Measurements from ENCODE around the gene MAPKAP1. TPM values are rescaled to one million over a fixed set of nuclear protein-coding genes. Genes with fewer than 3 reads are reported as not detected.

The MAPKAP1 gene
- total RNA-seq, 1 donor from 2014 or later = 63.4 TPM

- DNase-seq (ENCODE audit: low spot score) = no peak
Observed at GRCh38 chr9:125674981-125675973, 31.7 kb downstream of the MAPKAP1 start.

GRCh38 chr9:125672876-125673275 is 34.1 kb downstream of the MAPKAP1 start:
- no peak for DNase-seq (ENCODE audit: low spot score)

DNA sequence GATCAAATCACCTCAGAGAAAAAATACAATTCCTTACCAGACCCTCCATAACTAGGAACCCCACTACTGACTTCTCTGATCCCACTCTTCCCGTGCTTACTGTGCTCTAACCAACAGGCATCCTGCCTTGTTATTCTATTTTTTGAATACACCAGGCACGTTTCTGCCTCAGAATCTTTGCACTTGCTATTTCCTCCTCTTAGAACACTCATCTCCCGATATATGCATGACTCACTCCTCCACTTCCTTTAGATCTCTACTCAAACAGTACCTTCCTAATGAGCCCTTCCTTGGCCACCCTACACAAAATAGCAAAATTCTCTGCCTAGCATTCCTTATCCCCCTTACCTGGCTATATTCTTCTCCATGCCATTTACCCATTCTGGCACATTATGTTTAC is 43.9 kb downstream of the MAPKAP1 start:
- no peak for DNase-seq (ENCODE audit: low spot score)

- no peak for DNase-seq (ENCODE audit: low spot score)
Observed at GRCh38 chr9:125660557-125660956, 46.5 kb downstream of the MAPKAP1 start.

GRCh38 chr9:125659954-125660353 is 47.1 kb downstream of the MAPKAP1 start:
- no peak for DNase-seq (ENCODE audit: low spot score)

DNA sequence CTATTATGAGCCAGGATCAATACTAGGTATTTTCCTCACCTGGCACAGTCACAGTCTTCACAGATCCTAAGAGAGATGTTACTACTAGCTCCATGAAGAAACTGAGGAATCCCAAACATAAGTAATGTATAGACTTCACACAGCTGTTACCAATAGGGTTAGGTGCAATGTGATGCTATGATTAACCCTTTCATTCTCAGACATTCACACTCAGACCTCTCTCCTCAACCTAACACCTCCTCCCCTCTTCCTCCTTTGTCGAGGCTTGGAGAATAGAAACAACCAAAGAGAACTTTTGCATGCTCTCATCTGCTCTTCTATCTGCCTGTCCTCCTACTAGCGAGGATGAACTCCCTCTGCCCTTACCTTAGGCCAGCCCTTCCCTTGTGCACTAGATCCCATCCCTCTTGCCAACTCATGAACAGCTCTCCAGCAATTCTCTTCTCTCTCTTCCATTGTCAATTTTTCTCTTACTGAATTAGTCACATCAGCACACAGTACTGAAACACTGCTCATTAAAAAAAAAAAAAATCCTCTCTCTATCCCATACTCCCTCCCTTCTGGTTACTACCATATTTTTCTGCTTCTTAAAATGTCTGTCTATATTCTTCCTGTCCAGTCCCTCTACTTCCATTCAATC is 47.7 kb downstream of the MAPKAP1 start:
- DNase-seq (ENCODE audit: low spot score) = no peak

- no peak for DNase-seq (ENCODE audit: low spot score)
Observed at GRCh38 chr9:125656560-125656959, 50.4 kb downstream of the MAPKAP1 start.

DNA sequence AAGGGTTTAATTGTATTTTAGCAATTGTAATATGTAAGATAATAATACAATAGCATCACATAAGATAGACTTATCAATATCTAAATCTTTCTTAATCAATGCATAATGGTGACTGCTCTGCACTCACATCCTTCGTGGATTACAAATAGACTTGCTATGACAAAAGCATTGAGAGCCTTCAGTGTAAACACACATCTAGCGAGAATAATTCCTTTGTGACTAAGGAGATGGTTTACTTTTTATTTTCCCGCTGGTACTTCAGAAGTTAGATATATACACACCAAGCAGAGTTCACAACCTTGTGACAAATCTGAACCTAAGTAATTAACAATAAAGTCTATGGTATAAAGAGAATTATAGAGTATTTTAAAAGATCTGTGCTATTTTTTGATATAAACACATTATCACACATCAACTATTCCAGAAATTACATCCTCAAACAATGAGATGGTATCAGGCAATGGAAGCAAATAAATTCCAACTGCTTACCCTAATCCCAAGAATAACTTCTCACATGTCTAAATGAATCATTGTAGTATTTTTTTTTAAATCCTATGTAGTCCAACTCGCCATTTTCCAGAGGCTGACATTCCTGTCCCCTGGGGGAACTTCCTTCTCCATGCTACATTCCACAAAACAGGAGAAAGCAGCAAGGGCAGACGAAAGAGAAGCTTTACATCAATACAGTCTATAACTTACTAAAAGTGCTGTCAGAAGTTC is 51.2 kb downstream of the MAPKAP1 start:
- DNase-seq (ENCODE audit: low spot score) = no peak

- DNase-seq (ENCODE audit: low spot score) = no peak
Observed at GRCh38 chr9:125655066-125655633, 51.9 kb downstream of the MAPKAP1 start.

DNA sequence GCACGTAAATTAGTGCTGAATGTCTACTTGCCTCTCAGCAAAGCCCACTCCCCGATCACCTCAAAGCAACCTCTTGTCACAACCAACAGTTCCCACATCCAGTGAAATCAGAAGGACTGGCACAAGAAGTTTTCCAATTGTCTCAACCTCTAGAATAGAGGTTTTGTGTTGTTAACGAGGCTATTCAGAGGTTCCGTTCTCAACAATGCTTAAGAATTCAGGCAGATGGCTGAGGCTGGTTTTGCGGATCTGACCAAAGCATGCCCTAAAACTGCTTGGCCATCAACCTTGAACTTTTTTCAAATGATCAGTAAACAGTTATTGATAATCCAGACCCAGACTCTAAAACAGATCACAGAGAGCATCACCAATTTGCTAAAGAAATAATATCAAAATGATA is 52.9 kb downstream of the MAPKAP1 start:
- no peak for DNase-seq (ENCODE audit: low spot score)

DNA sequence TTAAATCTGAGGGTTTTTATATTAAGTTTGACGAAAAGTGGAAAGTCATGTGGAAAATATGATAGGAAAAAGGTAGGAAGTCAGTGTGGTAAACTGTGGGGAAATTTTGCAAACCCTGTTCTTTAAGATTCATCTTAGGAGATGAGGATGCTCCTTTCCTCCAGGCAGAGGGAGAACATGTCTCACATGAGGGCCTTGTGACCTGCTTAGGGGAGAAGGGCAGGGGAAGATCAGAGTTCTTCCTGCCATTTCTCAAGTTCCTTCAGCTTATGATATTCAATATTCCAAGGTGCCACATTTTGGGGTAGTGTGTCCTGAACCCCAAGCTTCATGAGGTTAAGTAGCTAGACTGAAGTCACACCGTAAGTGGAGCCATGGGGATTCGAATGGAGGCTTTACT is 53.7 kb downstream of the MAPKAP1 start:
- no peak for DNase-seq (ENCODE audit: low spot score)

DNA sequence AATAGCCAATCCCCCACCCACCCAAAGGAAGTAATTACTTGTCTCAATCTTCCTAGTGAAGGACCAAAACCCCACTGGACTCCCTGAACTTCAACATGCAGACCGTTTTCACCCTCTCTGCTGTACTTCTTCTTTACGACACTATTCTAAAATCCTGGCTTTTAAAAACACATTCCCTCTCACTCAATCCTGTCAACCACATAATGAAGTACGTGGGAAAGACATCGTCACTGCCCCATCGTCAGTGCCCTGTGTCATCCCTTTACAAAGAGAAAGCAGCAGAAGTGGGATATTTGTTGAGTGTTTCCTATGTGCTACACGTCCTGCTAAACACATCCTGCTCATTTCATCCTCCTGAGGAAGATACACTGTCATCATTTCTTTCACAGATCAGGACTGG is 54.2 kb downstream of the MAPKAP1 start:
- no peak for DNase-seq (ENCODE audit: low spot score)

DNA sequence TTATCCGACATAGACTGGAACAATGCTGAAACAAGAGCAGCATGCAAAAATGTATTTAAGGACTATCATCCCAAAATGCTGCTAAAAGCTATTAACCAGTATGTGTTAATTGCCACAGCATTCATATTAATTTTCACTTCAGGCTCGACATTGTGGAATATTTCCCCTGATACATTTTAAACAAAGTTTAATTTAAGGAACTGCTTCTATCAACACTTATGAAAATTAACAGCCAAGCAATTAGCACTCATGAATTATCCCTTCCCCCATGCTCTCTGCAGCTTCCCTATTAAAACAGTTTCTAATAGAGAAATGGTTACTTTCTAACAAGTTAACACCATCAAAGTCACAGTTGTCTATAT is 54.8 kb downstream of the MAPKAP1 start:
- no peak for DNase-seq (ENCODE audit: low spot score)

- no peak for DNase-seq (ENCODE audit: low spot score)
Observed at GRCh38 chr9:125651576-125652232, 55.3 kb downstream of the MAPKAP1 start.

- no peak for DNase-seq (ENCODE audit: low spot score)
Observed at GRCh38 chr9:125650271-125650737, 56.7 kb downstream of the MAPKAP1 start.

DNA sequence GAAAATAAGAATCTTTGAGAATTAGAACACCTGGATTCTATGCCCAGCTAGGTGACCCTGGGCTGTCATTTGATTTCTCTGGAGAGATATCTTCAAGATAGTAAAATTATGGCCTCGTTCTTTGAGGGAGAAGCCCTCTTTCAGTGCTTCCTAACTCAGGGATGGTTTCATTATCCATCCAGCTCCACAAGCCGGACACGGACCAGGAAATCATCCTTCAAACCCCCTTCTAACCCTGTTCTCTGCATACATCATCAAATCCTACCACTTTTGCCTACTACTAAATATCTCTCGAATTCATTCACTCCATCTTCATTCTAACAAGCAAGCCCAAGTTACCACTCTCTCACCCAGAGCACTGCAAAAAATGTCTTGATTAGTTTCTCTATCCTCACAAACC is 57.2 kb downstream of the MAPKAP1 start:
- no peak for DNase-seq (ENCODE audit: low spot score)

GRCh38 chr9:125649315-125649714 is 57.7 kb downstream of the MAPKAP1 start:
- DNase-seq (ENCODE audit: low spot score) = no peak

- DNase-seq (ENCODE audit: low spot score) = no peak
Observed at GRCh38 chr9:125648294-125648693, 58.7 kb downstream of the MAPKAP1 start.

GRCh38 chr9:125646621-125647100 is 60.3 kb downstream of the MAPKAP1 start:
- no peak for DNase-seq (ENCODE audit: low spot score)

DNA sequence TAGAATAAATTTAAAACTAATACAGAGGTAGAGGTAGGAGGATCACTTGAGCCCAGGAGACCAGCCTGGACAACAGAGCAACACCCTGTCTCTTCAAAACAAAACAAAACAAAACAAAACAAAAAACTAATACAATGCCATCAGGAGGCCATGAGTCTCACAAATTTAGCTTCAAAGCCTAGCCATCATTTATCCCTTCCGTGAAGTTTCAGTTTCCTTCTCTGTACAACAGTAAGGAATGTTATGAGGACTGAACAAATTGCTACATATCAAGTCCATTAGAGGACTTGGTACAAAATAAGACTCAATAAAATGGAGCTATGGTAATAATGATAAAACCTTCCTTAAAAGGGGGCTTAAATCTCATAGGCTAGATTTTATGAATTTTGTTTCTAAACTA is 60.8 kb downstream of the MAPKAP1 start:
- DNase-seq (ENCODE audit: low spot score) = no peak

DNA sequence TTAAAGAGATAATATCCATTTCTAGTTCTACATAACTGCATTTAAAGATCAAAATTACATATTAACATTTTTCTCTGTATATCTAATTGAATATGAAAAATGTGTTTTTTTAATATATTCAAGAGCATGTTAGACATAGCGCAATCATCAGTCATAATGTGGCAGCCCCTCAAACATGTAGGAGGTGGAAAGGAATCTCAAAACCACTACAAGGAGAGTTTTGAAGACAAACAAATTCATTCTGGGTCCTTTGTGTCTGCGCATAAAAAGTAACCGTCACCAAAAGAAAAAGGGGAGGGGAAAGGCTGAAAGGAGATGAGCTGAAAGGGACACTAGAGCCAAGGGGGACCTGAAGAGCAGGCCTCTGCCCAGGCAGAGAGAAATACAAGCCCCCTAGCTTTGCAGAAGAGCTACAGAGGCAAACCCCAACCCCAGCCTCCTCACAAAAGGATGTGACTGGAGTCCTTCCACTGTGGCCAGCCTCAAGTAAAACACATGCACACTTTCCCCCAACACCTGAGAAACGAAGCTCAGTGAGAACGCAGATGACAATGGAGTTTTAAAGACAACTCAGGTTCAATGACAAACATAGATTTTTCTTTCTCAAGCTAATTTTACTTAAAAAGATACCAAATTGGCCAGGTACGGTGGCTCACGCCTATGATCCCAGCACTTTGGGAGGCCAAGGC is 62.0 kb downstream of the MAPKAP1 start:
- no peak for DNase-seq (ENCODE audit: low spot score)
